Transverse colon (tissue), 4 donors: ENCODE measurements around the gene CHD3.

Source experiments
- CTCF ChIP-seq, 5 experiments: fragments of 200-600 bp in 3 of 5; fragments of 450-650 bp in 2 of 5; sonication (generic) in 3 of 5; IDR thresholded peaks; 1 replicate in 2 of 5; 2 replicates in 3 of 5; pipeline ENCODE4 v1.5.1; 2016 to 2017; ENCODE audit warnings: antibody characterized with exemption in 5 of 5, inconsistent platforms in 3 of 5, mild to moderate bottlenecking in 2 of 5, moderate library complexity in 1 of 5
- POLR2AphosphoS5 ChIP-seq, 3 donors: sonication (generic); formaldehyde crosslinking; IDR thresholded peaks; one replicate each; pipeline ENCODE4 v1.6.1; 2016; ENCODE audit warnings: antibody characterized with exemption in 3 of 3

- TF ChIP-seq CTCF (IDR thresholded peaks at IDR 0.05), result no peak
- TF ChIP-seq POLR2AphosphoS5 (IDR thresholded peaks at IDR 0.05), result no peak
These were observed 71.1 kb downstream of the CHD3 start for GRCh38 chr17:7959503-7960253.
